ENCODE results near the gene PTGDS. TPM values are rescaled to one million over a fixed set of nuclear protein-coding genes. Genes with fewer than 3 reads are reported as not detected.

The PTGDS gene
- total and polyA plus RNA-seq, 12 donors: 1.1 to 812 (median 219) TPM

DNA sequence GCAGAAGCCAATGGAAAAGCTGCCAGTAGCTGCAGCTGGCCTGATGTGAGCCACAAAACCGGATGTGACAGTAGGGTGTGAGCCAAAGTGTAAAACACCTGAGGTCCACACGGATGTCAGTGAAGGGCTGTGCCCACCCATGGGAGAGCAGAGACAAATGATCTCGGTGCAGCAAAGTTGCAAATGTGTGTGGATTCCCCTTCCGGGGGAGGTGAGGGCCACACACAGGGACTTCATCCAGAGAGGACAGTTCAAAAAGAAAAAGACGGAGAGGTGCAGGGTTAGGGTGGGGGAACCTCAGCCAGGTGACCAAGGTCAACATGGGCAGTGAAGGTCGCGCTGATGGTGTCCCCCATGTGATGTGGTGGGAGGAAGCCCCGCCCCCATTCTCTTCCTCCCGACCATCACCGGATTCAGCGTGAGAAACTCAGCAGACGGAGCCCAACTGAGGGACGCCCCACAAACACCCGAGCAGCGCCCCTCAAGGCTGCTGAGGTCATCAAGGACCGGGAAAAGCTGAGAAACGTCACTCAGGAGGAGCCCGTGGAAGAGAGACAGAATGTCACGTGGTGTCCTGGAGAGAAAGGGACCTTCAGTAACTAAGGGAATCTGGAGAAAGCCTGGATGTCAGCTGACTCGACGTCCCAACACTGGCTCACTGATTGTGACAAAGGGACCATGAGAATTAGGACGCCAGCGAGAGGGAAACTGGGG is 11.4 kb upstream of the PTGDS start:
- no peak for TF ChIP-seq POLR2A (IDR thresholded peaks at IDR 0.05)
- TF ChIP-seq, protein P1, sequence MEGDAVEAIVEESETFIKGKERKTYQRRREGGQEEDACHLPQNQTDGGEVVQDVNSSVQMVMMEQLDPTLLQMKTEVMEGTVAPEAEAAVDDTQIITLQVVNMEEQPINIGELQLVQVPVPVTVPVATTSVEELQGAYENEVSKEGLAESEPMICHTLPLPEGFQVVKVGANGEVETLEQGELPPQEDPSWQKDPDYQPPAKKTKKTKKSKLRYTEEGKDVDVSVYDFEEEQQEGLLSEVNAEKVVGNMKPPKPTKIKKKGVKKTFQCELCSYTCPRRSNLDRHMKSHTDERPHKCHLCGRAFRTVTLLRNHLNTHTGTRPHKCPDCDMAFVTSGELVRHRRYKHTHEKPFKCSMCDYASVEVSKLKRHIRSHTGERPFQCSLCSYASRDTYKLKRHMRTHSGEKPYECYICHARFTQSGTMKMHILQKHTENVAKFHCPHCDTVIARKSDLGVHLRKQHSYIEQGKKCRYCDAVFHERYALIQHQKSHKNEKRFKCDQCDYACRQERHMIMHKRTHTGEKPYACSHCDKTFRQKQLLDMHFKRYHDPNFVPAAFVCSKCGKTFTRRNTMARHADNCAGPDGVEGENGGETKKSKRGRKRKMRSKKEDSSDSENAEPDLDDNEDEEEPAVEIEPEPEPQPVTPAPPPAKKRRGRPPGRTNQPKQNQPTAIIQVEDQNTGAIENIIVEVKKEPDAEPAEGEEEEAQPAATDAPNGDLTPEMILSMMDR (IDR thresholded peaks at IDR 0.05): no peak
- H3K4me3 ChIP-seq: peak overlapping the region in 1 of 4 donors; percentile 28
- no peaks in the 10 kb centered on the region for H3K9me3 ChIP-seq (replicated peaks in 1 of 3)
- WGBS, 4 donors: 13 to 20% (median 18%) methylated on average over 19 to 23 of the region's 23 CpGs
- peak in 6 of 7 donors; percentile 62 to 83 (median 68) for DNase-seq
- H3K4me1 ChIP-seq (replicated peaks in 1 of 2): peaks cover 0 to 8% of the 10 kb centered on the region in 2 donors
- intact Hi-C loops (cut with DNase I): no loop called here
- H3K27ac ChIP-seq: no peak overlapping the region
- H3K27me3 ChIP-seq: no peaks in the 10 kb centered on the region
- no peaks in the 10 kb centered on the region for H3K36me3 ChIP-seq (replicated peaks in 1 of 2)

DNA sequence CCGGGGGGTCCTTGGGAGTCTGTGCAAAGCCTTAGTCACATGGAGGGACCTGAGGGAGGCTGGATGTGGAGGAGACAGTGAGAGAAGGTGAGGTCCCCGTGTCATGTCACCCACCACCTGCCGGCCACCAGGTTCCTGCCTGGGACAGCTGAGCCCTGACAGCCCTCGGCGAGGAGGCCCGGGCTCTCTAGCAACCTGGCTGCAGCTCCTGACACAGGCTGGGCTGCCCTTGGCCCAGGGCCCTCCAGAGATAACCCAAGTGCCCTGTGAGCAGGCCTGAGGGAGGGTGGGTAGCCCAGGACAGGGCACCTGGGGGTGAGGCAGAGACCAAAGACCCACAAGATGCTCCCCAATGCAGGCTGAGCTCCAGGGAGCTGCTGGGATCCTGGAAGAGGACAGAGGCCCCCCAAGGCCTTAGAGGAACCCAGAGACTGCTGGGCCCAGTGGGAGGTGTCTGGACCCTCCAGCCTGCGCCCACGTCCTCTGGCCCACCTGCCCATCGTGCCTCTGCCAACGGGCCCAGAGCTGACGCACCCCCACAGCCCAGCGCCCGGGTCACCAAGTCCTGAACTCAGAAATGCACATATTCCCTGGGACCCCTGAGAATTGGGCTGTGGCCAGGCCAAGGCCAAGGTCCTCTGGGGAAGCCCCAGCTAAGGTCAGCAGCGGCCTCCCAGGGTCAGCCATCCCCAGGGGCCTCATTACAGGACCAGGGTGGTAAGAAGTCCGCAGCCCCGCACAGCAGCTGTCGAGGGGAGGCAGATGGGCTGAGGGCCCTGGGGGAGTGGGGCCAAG is 8.8 kb upstream of the PTGDS start:
- intact Hi-C loops (cut with DNase I): no loop called here
- no peak overlapping the region for H3K27ac ChIP-seq

DNA sequence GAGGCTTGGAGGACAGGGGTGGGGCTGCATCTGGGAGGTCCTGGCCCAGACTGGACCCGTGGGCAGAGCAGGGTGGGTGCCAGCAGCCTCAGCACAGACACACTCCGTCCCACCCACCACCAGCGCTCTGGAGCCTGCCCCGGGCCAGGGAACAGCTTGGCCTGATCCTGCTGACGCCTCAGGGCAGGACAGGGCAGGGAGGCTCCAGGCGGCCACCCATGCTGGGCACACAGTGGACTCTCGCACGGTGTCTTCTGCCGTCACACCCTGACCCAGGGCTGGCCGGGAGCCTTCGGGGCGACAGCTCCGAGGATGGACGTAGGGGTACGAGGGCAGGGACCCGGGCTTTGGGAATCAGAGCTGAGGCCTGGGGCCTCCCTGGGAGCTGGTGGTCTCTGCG is 8.2 kb upstream of the PTGDS start:
- 75 to 93% (median 85%) methylated on average over 3 to 17 of the region's 17 CpGs for WGBS, 4 donors
- Histone ChIP-seq H3K4me1 (replicated peaks in 1 of 2) (peaks cover 0 to 8% of the 10 kb centered on the region in 2 donors), H3K4me3 (no peak overlapping the region), H3K27me3 (no peaks in the 10 kb centered on the region), H3K36me3 (replicated peaks in 1 of 2) (no peaks in the 10 kb centered on the region), H3K9me3 (replicated peaks in 1 of 3) (no peaks in the 10 kb centered on the region), H3K27ac (no peak overlapping the region)
- DNase-seq: no peak
- intact Hi-C loops (cut with DNase I): no loop called here
- no peak for TF ChIP-seq POLR2A (IDR thresholded peaks at IDR 0.05)
- TF ChIP-seq, protein P1 (IDR thresholded peaks at IDR 0.05): no peak

More for the DNA sequence above, 8.8 kb upstream of the PTGDS start:
- TF ChIP-seq, protein P1 (IDR thresholded peaks at IDR 0.05): no peak
- no peak for TF ChIP-seq POLR2A (IDR thresholded peaks at IDR 0.05)
- Histone ChIP-seq H3K9me3 (replicated peaks in 1 of 3) (no peaks in the 10 kb centered on the region), H3K36me3 (replicated peaks in 1 of 2) (no peaks in the 10 kb centered on the region), H3K4me1 (replicated peaks in 1 of 2) (peaks cover 0 to 8% of the 10 kb centered on the region in 2 donors), H3K27me3 (no peaks in the 10 kb centered on the region), H3K4me3 (no peak overlapping the region)
- DNase-seq: no peak
- WGBS, 4 donors: 74 to 80% (median 75%) methylated on average over 7 to 17 of the region's 17 CpGs

DNA sequence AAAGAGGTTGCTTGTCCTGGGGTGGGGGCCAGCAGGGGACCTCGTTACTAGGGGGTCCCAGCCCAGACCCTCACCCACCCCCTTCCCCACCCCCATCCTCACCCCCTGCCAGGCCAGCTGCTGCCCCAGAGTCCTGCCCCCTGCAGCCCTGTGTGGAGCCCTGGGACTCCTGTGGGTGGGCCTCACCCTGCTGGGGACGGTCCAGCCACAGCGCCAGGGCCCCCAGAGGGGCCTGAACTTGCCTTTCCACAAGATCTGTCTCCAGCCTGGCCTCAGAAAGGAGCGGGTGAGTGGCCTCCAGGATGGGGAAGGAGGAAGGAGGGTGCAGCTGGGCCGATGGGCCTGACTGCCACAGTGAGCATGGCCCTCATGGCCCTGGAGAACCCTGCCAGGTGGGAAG is 7.5 kb upstream of the PTGDS start:
- H3K9me3 ChIP-seq (replicated peaks in 1 of 3): no peaks in the 10 kb centered on the region
- H3K4me1 ChIP-seq (replicated peaks in 1 of 2): peaks cover 0 to 9% of the 10 kb centered on the region in 2 donors
- 74 to 83% (median 81%) methylated on average over 2 to 5 of the region's 5 CpGs for WGBS, 4 donors
- no peaks in the 10 kb centered on the region for H3K27me3 ChIP-seq
- DNase-seq: no peak
- H3K27ac ChIP-seq: no peak overlapping the region
- TF ChIP-seq, protein P1 (IDR thresholded peaks at IDR 0.05): no peak
- no peak for TF ChIP-seq POLR2A (IDR thresholded peaks at IDR 0.05)
- intact Hi-C loops (cut with DNase I): no loop called here
- H3K36me3 ChIP-seq (replicated peaks in 1 of 2): no peaks in the 10 kb centered on the region
- no peak overlapping the region for H3K4me3 ChIP-seq

All from adrenal gland (tissue), 12 donors.